Omental fat pad (tissue), 4 donors: ENCODE data around the gene RNF167. TPM values are rescaled to one million over a fixed set of nuclear protein-coding genes. Genes with fewer than 3 reads are reported as not detected.

Source experiments
- ATAC-seq: fragments of 150-250 bp; one replicate; pipeline ENCODE4 v1.9.1; 2016; ENCODE audit warnings: mild to moderate bottlenecking, moderate library complexity; ENCODE audit not compliant: low FRiP score
- DNase-seq: peaks from one replicate; pipeline ENCODE4 v3.0.0-alpha.2; 2019; ENCODE audit warnings: low spot score
- total RNA-seq, 4 donors: library from RNA; depleted of rRNA; stranded (reverse); fragments of >200 nt; gene quantifications; one replicate each; pipeline ENCODE4 v1.1.0, GENCODE V29; 2016
- TF ChIP-seq, protein P1 (sequence below), 3 donors: fragments of 450-650 bp; IDR thresholded peaks; one replicate each; pipeline ENCODE4 v1.5.1; 2016 to 2017; ENCODE audit warnings: antibody characterized with exemption in 3 of 3, mild to moderate bottlenecking in 3 of 3, moderate library complexity in 2 of 3

RNF167 gene
- 10 to 100 TPM; 24.5 to 34.4 (median 32.0) TPM for total RNA-seq

- ATAC-seq (peak; percentile 92), DNase-seq (peak; percentile 85)
- TF ChIP-seq, protein P1, sequence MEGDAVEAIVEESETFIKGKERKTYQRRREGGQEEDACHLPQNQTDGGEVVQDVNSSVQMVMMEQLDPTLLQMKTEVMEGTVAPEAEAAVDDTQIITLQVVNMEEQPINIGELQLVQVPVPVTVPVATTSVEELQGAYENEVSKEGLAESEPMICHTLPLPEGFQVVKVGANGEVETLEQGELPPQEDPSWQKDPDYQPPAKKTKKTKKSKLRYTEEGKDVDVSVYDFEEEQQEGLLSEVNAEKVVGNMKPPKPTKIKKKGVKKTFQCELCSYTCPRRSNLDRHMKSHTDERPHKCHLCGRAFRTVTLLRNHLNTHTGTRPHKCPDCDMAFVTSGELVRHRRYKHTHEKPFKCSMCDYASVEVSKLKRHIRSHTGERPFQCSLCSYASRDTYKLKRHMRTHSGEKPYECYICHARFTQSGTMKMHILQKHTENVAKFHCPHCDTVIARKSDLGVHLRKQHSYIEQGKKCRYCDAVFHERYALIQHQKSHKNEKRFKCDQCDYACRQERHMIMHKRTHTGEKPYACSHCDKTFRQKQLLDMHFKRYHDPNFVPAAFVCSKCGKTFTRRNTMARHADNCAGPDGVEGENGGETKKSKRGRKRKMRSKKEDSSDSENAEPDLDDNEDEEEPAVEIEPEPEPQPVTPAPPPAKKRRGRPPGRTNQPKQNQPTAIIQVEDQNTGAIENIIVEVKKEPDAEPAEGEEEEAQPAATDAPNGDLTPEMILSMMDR (IDR thresholded peaks at IDR 0.05), result no peak
These were observed at the start of gene RNF167, which contains the start of gene SLC25A11 for GRCh38 chr17:4939796-4940554. TSS of gene RNF167 (plus strand) at chr17:4940268. CDS start at chr17:4940910, 642 bp downstream. TSS of gene SLC25A11 (minus strand) at chr17:4940046. CDS start at chr17:4939910, 136 bp downstream.

GRCh38 chr17:4891411-4892410, 48.4 kb upstream of the RNF167 start:
- DNase-seq, result no peak
- no peak for ATAC-seq
- TF ChIP-seq, protein P1 (IDR thresholded peaks at IDR 0.05), result no peak

DNA sequence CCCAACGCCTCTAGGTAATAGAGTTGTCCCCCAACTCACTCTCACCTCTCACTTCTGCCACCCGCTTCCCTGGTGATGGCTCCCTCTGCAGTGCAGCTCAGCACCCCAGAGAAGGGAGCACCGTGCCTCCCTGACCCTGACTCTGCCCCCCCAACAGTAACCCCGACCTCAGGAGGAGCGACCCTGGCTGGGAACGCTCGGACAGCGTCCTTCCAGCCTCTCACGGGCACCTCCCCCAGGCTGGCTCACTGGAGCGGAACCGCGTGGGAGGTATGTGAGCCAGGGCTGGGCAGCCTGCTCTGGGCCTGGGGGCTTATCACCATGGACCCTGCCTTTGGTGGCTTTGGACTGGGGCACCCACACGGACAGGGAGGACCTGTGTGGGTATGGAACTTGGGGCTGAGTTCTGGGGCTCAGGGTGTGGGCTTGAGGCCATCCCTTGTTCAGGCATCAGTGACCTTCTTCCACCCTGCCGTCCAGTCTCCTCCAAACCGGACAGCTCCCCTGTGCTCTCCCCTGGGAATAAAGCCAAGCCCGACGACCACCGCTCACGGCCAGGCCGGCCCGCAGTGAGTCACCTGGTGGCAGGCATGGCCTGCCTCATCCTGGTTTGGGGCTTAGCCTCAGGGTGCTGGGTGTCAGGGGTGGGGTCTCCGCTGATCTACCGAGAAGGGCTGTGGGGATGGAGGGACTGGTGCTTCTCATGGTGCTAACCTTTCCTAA, 47.4 kb upstream of the RNF167 start:
- TF ChIP-seq, protein P1 (IDR thresholded peaks at IDR 0.05), result no peak
- DNase-seq, result no peak
- no peak for ATAC-seq

- TF ChIP-seq, protein P1 (IDR thresholded peaks at IDR 0.05), result no peak
- DNase-seq (no peak), ATAC-seq (no peak)
These were observed 46.8 kb upstream of the RNF167 start for GRCh38 chr17:4893272-4893671.

GRCh38 chr17:4893721-4894560, 46.1 kb upstream of the RNF167 start:
- no peak for ATAC-seq
- TF ChIP-seq, protein P1 (IDR thresholded peaks at IDR 0.05), result no peak
- DNase-seq, result no peak

- no peak for DNase-seq
- TF ChIP-seq, protein P1 (IDR thresholded peaks at IDR 0.05), result no peak
- no peak for ATAC-seq
These were observed 44.9 kb upstream of the RNF167 start for GRCh38 chr17:4895121-4895520.
